IPS DF 6.9 (cell line): Measurements from ENCODE around the gene GCK.

ENCODE experiments used
- DNase-seq: peaks from one replicate; pipeline ENCODE4 v3.0.0-alpha.2; 2013; ENCODE audit warnings: low read depth, low spot score
- H3K27ac ChIP-seq: one replicate; pipeline ENCODE4 v1.5.1; 2013; ENCODE audit warnings: low read length, control low read depth
- H3K27me3 ChIP-seq: 2 replicates; pipeline ENCODE4 v1.6.1; 2013; ENCODE audit warnings: mild to moderate bottlenecking, low read length; ENCODE audit not compliant: control insufficient read depth, insufficient read depth
- H3K36me3 ChIP-seq: 2 replicates; pipeline ENCODE4 v1.6.1; 2013; ENCODE audit warnings: low read length; ENCODE audit not compliant: control insufficient read depth, insufficient read depth
- H3K4me1 ChIP-seq: 2 replicates; pipeline ENCODE4 v1.6.1; 2013; ENCODE audit warnings: low read length; ENCODE audit not compliant: control insufficient read depth, insufficient read depth
- H3K4me3 ChIP-seq: 2 replicates; pipeline ENCODE4 v1.5.1; 2013; ENCODE audit warnings: mild to moderate bottlenecking, low read length
- H3K9me3 ChIP-seq: 2 replicates; pipeline ENCODE4 v1.6.1; 2013; ENCODE audit warnings: low read length, inconsistent platforms; ENCODE audit not compliant: control insufficient read depth, insufficient read depth
- WGBS: extraction: QIAGEN DNeasy Blood & Tissue Kit; methylation state at CpG from one replicate; pipeline ENCODE4 v1.1.7; 2013; ENCODE audit warnings: mixed read lengths, missing lambda C conversion rate; ENCODE audit not compliant: insufficient read length, insufficient coverage; 5-methylcytosine and 5-hydroxymethylcytosine counted together

Gene GCK

GRCh38 chr7:44141221-44141850, 47.9 kb downstream of the GCK start, which contains the start of gene MYL7:
MYL7 (minus strand) TSS chr7:44141332; CDS start chr7:44141305, 27 bp downstream.
- H3K4me3 ChIP-seq: no peak within 1 kb of the TSS
- H3K27ac ChIP-seq: no peak within 1 kb of the TSS
- H3K9me3 ChIP-seq: no peaks in the 10 kb centered on the region
- H3K4me1 ChIP-seq: peaks cover 4% of the 10 kb centered on the region
- no CpG with 5 or more reads among the region's 6 CpGs for whole genome bisulfite sequencing
- DNase-seq: no peak
- H3K27me3 ChIP-seq: peaks cover 8% of the 10 kb centered on the region; the same call in 1 of the 2 replicates
- H3K36me3 ChIP-seq: no peaks in the 10 kb centered on the region

- Histone ChIP-seq H3K4me3 (no peak overlapping the region), H3K4me1 (peaks cover 3% of the 10 kb centered on the region), H3K27me3 (peaks cover 6% of the 10 kb centered on the region; the same call in 1 of the 2 replicates), H3K27ac (no peak overlapping the region), H3K9me3 (no peaks in the 10 kb centered on the region), H3K36me3 (no peaks in the 10 kb centered on the region)
- WGBS: no CpG with 5 or more reads among the region's 10 CpGs
- DNase-seq: no peak
Measured at GRCh38 chr7:44140341-44140740, 48.9 kb downstream of the GCK start.

GRCh38 chr7:44139311-44140010, 49.8 kb downstream of the GCK start:
- WGBS: no CpG with 5 or more reads among the region's 14 CpGs
- DNase-seq: no peak
- H3K27me3 ChIP-seq: peaks cover 1% of the 10 kb centered on the region; the same call in 1 of the 2 replicates
- H3K9me3 ChIP-seq: no peaks in the 10 kb centered on the region
- no peaks in the 10 kb centered on the region for H3K4me1 ChIP-seq
- no peaks in the 10 kb centered on the region for H3K36me3 ChIP-seq
- no peak overlapping the region for H3K27ac ChIP-seq
- H3K4me3 ChIP-seq: no peak overlapping the region

GRCh38 chr7:44138698-44139097, 50.5 kb downstream of the GCK start:
- Histone ChIP-seq H3K9me3 (no peaks in the 10 kb centered on the region), H3K4me3 (no peak overlapping the region), H3K4me1 (no peaks in the 10 kb centered on the region), H3K27ac (no peak overlapping the region), H3K36me3 (no peaks in the 10 kb centered on the region), H3K27me3 (no peaks in the 10 kb centered on the region; the same call in 1 of the 2 replicates)
- no peak for DNase-seq
- WGBS: no CpG with 5 or more reads among the region's 8 CpGs

- WGBS: no CpG with 5 or more reads among the region's 5 CpGs
- no peak overlapping the region for H3K27ac ChIP-seq
- H3K9me3 ChIP-seq: no peaks in the 10 kb centered on the region
- H3K4me3 ChIP-seq: no peak overlapping the region
- no peak for DNase-seq
- no peaks in the 10 kb centered on the region for H3K4me1 ChIP-seq
- peaks cover under 1% of the 10 kb centered on the region; the same call in 1 of the 2 replicates for H3K27me3 ChIP-seq
- no peaks in the 10 kb centered on the region for H3K36me3 ChIP-seq
Measured at GRCh38 chr7:44136731-44137130, 52.5 kb downstream of the GCK start.

GRCh38 chr7:44134943-44135628, 54.2 kb downstream of the GCK start:
- DNase-seq: no peak
- H3K36me3 ChIP-seq: no peaks in the 10 kb centered on the region
- H3K4me3 ChIP-seq: no peak overlapping the region
- H3K9me3 ChIP-seq: no peaks in the 10 kb centered on the region
- no peaks in the 10 kb centered on the region for H3K4me1 ChIP-seq
- no peak overlapping the region for H3K27ac ChIP-seq
- peaks cover 4% of the 10 kb centered on the region; the same call in 1 of the 2 replicates for H3K27me3 ChIP-seq
- WGBS: no CpG with 5 or more reads among the region's 4 CpGs

GRCh38 chr7:44133295-44133694, 55.9 kb downstream of the GCK start:
- no peaks in the 10 kb centered on the region for H3K36me3 ChIP-seq
- no peaks in the 10 kb centered on the region for H3K4me1 ChIP-seq
- DNase-seq: no peak
- peaks cover 4% of the 10 kb centered on the region; the same call in 1 of the 2 replicates for H3K27me3 ChIP-seq
- WGBS: no CpG with 5 or more reads among the region's 3 CpGs
- H3K27ac ChIP-seq: no peak overlapping the region
- no peaks in the 10 kb centered on the region for H3K9me3 ChIP-seq
- H3K4me3 ChIP-seq: no peak overlapping the region

- H3K27me3 ChIP-seq: peaks cover 4% of the 10 kb centered on the region
- H3K4me3 ChIP-seq: no peak overlapping the region
- H3K4me1 ChIP-seq: no peaks in the 10 kb centered on the region
- no peaks in the 10 kb centered on the region for H3K36me3 ChIP-seq
- no CpG with 5 or more reads among the region's 2 CpGs for WGBS
- DNase-seq: no peak
- H3K9me3 ChIP-seq: no peaks in the 10 kb centered on the region
- no peak overlapping the region for H3K27ac ChIP-seq
Measured at GRCh38 chr7:44132039-44132438, 57.2 kb downstream of the GCK start.

- Histone ChIP-seq H3K4me3 (no peak overlapping the region), H3K36me3 (no peaks in the 10 kb centered on the region), H3K27me3 (peaks cover 4% of the 10 kb centered on the region), H3K27ac (no peak overlapping the region), H3K4me1 (no peaks in the 10 kb centered on the region), H3K9me3 (no peaks in the 10 kb centered on the region)
- no CpG with 5 or more reads among the region's 12 CpGs for WGBS
- DNase-seq: no peak
Measured at GRCh38 chr7:44131173-44132029, 57.8 kb downstream of the GCK start.
